Posterior cingulate gyrus (tissue), 11 donors: ENCODE results near the gene C1QTNF1.
A peak's percentile ranks its signal among the peaks of the same experiment; 100 is the strongest.
"Not testable (repeated sequence)": the region's sequence is repeated elsewhere in the genome, so short reads cannot be mapped to it uniquely, and the experiment has no call there.

ENCODE experiments used
- DNase-seq, 10 donors: peaks; one replicate each; pipeline versions ENCODE4 v3.0.0 to v3.0.0-alpha.2; 2020 to 2021; ENCODE audit warnings: mixed read lengths in 3 of 10
- intact Hi-C: fragments of 100-400 bp; cut with DNase I; formaldehyde crosslinking; loops from one replicate; pipeline ENCODE4 v1.15.1; 2023

C1QTNF1 gene

DNA sequence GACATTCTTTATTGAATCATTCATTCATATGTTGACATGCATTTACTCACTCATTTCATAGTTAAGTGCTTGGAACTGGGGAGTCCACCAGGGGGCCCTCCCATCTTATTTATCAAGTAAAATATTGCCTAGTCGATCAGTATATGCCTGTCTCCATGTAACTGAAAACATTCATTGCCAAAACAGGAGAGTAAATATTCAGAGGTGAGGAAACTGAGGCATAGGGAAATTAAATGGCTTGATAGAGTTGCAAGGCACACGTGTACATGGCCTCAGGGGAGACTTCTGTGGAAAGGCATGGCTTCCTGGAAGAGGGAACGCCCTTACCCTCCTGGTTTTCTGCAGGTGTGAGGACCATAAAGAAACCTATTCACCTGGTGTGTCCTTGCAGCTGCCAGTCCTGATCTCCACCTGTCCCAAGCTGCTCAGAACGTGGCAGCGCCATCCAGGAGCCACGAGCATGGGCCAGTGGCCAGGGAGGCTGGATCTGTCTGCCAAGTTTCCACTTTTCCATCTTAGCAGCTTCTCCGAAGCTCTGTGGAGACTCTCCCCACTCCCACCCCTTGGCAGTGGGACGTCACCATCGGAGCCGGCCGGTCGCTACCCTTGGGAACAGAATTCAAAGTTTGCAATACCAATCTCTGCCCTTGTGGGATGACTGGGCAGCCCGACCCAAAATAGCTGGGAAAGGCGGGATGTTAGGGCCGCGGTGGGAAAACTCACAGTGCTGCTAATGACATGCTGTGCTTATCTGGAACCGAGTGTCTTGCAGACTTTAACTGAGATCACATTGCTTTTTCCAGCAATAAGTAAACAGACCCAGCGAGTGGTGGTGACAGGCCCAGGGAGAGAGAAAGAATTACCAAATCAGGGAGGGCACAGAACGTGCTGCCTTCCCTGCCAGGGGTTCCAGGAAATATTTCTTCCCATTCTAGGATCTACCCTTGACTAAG is 4.1 kb upstream of the C1QTNF1 start:
- peak in 5 of 10 donors; percentile 35 to 87 (median 56) for DNase-seq
- intact Hi-C loops, result loop anchor here (5.0 kb wide), 1 partner anchor 372 kb away; no protein-coding TSS in a partner anchor

DNA sequence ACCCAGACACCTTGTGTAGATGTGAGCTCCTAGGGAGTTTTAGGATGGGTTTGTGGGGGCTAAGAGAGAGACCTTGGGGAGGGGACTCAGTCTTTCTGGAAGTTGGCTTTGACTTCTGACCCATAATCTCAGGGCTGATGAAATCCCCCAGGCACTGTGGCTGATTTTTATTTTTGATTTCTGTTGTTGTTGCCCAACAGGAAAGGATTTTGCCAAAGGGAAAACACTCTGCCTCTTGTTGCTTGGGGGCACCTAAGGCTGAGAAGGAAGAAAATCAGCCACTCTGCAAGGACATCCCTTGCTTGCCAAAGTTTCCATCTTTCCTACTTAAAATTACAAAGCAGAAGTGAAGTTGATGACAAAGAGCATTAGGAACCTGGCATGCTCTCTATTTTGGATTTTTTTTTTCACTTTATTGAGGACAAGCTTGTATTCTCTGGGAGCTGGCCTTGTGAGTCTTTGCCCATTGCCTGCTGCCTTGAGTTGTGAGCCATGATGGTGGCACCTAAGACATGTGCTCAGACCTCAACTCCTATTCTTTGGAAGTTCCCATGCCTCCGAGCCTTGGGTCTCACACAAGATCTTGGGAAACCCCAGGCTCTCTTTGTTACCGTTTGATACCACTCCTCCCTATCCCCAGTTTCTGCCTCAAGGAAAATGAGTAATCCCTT is 3.2 kb upstream of the C1QTNF1 start:
- intact Hi-C loops, result loop anchor here (5.0 kb wide), 1 partner anchor 372 kb away; no protein-coding TSS in a partner anchor
- DNase-seq, result peak in 1 of 10 donors; percentile 20

DNA sequence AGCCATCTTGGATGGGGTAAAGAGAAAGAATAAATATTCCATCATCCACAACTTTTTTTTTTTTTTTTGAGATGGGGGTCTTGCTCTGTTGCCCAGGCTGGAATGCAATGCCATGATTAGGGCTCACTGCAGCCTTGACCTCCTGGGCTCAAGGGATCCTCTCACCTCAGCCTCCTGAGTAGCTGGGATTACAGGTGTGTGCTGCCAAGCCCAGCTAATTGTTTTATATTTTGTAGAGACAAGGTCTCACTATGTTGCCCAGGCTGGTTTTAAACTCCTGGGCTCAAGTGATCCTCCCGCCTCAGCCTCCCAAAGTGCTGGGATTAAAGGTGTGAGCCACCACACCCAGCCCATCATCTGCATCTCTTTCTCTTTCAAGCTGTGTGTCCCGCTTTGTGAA is 2.0 kb upstream of the C1QTNF1 start:
- intact Hi-C loops, result loop anchor here (5.0 kb wide), 1 partner anchor 370 kb away; no protein-coding TSS in a partner anchor
- peak in 1 of 10 donors; percentile 31 for DNase-seq

DNA sequence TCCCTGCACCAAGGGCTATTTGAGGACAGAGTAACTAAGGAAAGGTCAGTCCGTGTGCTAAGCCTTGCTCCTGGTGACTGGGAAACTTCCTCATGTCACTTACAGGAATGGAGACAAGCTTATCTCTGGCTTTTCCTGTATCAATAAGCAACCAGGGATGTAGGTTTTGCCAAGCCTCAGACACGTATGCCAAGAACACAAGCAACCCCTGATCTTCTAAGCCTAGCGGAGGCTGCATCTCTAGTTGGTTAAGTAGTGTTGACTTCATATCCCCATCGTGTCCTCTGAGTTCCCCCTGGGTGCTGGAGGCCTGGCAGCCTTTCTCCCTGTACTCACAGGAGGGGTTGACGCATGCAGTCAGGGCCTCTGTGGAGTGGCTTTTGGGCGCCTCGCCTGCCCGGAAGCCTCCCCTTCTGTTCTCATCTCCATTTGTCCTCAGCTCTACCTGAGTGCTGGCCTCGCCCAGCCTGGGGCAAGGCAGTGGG is 1.4 kb upstream of the C1QTNF1 start:
- DNase-seq, result peak in 2 of 10 donors; percentile 56 to 77
- intact Hi-C loops, result loop anchor here (5.0 kb wide), 1 partner anchor 370 kb away; no protein-coding TSS in a partner anchor

DNA sequence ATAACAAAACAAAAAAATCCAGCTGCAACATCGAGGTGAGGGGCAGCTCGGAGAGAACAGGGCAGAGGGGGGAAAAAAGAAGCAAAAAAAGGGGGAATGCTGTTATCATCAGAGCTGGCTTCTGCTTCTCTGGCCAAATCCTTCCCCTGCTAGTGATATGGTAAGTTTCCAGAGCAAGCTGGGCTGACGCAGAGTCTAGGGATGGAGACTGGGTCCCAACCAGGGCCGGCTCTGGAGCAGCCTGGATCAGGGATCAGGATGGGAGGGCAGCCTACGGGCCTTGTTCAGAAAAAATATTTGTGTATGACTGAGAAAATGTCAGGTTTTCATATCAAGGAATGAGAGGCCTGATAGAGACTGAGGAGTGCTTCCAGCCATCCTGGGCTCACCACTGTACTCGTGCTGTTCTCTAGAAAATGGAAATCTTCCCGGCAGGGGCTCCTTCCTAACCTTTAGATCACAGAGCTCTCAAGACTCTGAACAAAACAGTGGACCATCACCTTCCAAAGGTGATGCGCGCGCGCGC is 726 bp upstream of the C1QTNF1 start:
- no peak for DNase-seq
- intact Hi-C loops, result loop anchor here (5.0 kb wide), 1 partner anchor 369 kb away; no protein-coding TSS in a partner anchor

DNA sequence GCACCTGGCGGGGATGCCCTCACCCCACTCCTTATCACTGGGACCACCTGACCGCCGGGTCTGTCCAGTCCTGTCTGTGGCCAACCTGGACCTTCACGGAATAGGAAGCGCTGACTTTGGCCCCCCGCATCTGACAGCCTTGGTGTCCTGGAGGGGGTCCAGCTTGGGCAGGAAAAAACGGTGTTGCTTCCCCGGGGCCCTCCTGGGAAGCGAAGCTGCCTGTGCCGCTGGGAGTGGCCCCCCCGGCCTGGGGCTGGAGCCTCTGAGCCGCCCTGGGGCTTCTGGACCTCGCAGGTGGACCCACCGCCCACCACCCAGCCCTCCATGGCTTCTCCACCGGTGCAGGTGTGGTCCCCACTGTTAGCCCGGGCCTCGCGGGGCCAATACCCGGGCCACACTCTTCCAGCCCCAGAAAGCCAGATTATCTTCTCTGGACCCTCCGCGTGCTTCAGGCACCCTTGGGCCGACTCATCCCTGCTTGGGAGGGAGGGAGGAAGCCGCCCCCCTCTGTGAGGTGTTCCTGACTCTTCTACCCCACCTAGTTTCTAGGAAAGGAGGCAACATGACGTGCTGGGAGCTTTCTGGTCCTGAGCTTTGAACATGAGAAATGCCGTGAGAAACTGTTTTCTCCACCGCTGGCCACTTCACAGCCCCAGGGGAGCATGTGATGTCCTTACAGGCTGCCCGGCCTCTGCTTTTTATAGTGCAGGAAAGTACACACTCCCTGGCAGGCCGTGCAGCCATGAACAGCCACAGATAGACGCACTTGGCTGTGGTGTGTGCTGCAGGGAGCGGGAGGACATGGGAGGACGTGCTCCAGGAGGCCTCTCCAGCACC is 1.1 kb downstream of the C1QTNF1 start:
- peak in 2 of 10 donors; percentile 66 to 71 for DNase-seq
- intact Hi-C loops, result loop anchor here (5.0 kb wide), 1 partner anchor 367 kb away; no protein-coding TSS in a partner anchor

DNA sequence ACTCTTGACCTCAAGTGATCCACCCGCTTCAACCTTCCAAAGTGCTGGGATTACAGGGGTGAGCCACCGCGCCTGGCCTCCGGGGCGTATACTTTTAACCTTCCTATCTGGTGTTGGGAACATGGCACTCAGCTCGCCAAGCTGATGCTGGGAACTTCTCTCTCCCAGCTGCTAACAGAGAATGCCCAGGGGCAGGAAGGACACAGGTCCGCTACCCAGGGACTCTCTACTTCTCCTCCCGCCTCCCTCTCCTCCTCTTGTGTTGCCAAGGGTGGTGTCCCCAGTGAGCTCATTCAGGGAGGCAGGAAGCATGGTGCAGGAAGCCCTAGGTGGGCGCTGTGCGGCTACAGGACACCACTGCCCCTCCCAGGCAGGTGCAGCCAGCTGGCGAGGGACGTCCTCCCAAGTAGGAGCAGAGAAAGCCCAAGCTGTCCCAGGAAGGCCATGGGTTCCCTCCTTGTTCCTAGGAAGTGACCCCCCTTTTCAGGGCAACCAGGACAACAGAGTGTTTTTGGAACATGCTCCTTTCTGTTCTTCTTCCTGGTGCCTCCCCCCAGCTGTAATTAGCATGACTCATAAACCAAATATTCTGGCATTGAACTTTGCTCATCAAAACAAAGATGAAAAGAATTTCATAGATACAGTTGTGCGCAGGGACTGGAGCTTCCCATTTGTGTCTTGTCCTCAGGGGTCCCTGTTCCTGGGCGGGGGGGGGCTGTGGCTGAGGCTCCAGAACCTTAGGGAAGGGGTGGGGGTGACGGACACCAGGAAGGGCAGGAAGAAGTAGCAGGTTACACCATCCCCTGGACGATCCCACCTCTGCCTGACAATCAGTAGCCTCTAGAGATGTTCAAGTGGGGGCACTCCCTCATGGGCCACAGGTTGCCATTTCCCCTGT is 2.7 kb downstream of the C1QTNF1 start:
- intact Hi-C loops, result no loop called here
- peak in 2 of 10 donors; percentile 54 to 68 for DNase-seq

DNA sequence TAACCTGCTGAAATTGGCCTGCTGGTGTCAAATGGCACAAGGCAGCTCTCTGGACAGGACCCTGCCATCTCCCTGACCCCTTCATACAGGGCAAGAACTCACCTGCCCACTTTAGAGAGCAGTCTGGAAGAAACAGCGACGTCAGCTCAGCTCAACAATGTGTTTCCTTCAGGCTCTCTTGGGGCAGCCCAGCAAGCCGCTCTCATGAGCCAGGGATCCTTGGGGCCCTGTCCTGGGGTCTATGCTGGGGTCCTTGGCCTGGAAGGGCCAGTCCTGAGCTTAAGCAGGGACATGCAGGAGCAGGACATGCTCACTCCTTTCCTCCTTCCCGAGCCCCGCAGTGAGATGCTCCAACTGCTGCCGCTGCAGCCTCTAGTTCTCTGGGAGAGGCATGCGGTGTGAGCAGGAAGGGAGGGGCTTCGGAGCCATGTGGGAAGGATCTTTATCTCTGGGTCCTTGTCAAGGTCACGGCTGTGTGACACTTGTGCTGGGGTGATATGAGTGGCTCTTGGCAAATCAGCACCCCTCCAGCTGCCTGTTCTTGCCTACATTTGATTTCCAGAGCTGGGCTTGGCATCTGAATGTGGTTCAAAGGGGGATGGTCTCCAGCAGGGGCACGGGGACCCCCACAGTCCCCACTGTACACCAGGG is 3.4 kb downstream of the C1QTNF1 start:
- intact Hi-C loops, result no loop called here
- peak in 3 of 10 donors; percentile 4 to 67 (median 27) for DNase-seq

DNA sequence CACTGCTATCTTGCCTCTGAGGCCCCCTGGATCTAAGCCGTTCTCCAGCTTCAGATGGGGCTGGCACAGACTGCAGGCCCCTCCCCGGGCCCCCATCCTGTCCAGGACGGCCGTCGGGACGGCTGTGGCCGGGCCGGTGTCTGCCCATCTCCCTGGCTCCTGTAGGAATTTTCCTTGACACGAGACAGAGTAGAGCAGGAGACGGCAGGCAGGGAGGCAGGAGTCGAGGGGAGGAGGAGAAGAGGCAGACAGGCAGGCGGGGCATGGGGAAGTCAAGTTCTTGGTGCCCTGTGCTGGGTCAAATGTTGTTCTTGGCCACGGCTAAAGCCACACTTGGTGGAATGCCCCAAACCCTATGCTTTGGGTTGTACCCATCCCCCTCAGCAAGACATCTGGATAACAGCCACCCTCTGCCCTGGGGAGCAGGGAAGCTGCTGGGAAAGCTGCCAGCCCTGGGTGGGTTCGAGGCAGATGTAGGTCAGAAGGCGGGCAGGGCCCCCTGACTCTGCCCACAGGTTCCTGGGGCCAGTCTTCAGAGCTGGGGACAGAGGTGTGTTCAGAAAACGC is 4.0 kb downstream of the C1QTNF1 start:
- intact Hi-C loops, result no loop called here
- DNase-seq, result peak in 2 of 10 donors; percentile 56 to 77

DNA sequence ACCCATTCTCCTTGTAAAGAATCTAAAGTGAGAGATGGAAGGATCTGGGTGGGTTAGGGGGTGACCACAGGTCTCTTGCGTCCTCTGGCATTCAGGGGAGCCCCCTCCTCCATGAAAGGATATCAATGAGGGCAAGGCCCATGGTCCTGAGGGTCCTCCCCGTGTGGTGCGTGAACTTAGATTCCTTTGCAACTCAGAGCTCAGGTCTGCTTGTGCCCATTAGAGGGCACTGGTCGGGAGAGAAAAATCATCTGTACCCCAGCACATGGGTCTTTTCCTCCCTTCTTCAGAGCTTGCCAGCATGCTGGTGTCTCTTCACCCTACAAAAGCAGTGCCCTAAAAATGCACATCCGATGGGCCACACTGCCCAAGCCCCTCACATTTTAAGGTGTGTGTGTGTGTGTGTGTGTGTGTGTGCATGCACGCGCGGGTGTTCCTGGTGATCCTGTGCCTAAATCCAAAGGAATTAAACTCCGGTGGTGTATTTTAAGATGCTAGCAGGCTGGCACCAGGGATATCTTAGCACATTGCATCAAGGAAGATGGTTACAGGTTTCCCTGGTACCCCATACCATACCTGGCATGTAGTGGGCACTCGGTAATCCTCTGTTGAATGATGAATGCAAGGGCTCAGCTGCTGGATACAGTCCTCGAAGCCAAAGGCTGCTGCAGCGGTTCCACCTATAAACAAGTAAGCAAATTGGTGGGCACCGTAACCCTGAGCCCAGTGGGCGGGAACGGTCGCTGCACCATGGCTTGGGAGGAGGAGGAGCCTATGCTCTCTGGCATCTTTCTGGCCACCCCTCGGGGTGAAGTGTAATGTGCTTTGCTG is 4.7 kb downstream of the C1QTNF1 start:
- intact Hi-C loops, result no loop called here
- peak in 1 of 10 donors; percentile 37 for DNase-seq

DNA sequence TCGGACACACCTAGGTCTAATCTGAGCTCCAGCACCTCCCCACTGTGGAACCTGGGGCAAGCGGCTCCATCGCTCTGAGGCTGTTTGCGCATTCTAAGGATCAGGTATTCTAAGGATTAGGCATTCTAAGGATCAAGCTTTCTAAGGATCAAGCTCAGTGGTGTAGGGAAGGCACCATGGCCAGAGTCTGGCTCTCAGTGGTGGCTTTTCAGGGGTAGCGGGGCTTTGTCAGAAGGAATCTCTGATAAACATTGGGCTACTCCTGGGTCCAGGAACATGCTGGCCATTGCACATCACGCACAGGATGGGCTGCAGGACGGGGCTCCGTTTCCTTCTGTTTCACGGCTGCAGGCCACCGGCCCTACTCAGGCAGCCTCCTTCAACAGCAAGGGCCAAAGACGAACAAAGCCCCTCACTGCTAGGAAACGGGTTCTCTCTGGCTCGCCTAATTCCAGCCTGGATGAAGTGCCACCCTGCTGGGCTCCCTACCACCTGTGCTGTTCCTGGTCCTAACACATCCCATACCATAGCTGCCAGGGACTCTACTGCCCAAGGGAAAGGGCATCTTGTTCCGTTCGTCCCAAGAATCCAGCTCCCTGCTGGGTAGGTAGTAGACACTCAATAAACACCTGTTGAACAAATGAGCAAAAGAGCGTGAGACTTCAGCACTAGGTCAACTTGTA is 5.5 kb downstream of the C1QTNF1 start:
- intact Hi-C loops, result no loop called here
- peak in 2 of 10 donors; percentile 21 to 63 for DNase-seq

DNA sequence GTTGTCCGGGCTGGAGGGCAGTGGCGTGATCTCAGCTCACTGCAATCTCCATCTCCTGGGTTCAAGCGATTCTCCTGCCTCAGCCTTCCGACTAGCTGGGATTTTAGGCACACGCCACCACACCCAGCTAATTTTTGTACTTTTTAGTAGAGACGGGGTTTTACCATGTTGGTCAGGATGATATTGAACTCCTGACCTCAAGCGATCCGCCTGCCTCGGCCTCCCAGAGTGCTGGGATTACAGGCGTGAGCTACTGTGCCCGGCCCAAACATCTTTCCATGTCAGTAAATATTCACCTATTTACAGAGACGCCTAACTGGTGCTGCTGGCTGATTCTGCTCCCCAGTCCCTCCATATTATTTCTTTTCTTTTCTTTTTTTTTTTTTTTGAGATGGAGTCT is 6.7 kb downstream of the C1QTNF1 start:
- peak in 1 of 10 donors; percentile 24 for DNase-seq
- intact Hi-C loops, result not testable (repeated sequence)

DNA sequence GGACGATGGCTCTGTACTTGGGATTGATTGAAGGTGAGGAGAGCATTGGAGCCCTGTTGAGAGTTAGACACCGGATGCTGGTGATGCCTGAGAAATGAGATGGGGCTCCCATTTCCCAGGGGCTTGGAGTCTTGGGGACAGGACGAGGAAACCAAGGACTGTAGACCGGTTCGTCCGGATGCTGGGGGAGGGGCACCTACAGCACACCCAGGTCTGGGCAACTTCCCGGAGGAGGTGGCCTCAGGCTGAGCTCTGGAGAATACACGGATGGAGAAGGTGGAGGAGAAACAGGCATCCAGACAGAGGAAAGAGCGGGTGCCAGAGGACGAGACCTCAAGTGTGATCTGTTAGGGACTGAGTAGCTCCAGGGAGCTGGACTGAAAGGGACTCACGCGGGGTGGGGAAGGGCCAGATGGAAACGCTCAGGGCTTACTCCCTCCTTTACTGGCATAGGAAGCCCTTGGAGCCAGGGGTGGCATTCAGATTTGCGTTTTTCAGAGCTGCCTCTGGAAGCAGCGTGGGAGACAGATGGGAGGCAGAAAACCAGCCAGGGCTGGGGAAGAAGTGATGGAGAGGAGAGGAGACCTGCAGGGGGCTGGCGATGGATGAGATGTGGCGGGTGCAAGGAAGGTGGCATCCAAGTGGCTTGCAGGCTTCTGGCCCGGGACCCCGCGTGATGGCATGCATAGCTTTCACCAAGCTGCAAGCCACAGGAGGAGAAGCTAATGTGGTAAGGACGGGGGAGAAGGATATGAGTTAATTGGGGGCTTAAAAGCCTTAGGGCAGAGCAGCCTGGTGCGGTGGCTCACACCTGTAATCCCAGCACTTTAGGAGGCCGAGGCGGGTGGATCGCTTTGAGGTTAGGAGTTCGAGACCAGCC is 8.3 kb downstream of the C1QTNF1 start:
- peak in 2 of 10 donors; percentile 31 to 79 for DNase-seq

DNA sequence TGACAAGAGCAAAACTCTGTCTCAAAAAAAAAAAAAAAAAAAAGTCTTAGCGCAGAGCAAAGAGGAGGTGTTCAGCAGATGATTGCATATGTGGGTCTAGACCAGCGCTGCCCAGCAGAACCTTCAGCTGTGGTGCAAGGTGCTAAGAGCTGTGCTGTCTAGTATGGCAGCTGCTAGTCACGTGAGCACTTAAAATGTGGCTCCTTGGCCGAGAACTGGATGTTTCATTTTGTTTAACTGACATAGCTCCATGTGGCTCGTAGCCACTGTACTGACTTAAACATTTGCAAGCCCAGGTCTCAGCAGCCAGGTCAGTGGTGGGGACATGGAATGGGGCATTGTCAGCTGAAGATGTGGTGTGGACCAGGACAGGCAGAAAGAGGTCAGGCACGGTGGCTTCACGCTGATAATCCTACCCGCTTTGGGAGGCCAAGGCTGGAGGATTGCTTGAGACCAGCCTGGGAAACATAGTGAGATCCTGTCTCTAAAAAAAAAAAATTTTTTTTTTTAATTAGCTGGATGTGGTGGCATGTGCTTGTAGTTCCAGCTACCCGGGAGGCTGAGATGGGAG is 9.2 kb downstream of the C1QTNF1 start:
- peak in 1 of 10 donors; percentile 51 for DNase-seq
- intact Hi-C loops, result no loop called here

More for the DNA sequence above, 8.3 kb downstream of the C1QTNF1 start:
- intact Hi-C loops, result no loop called here
